Measurements from ENCODE around the gene MS4A8. TPM values are rescaled to one million over a fixed set of nuclear protein-coding genes. Genes with fewer than 3 reads are reported as not detected.

The MS4A8 gene
- total RNA-seq, 1 experiment from 2014 or later, result not detected

DNA sequence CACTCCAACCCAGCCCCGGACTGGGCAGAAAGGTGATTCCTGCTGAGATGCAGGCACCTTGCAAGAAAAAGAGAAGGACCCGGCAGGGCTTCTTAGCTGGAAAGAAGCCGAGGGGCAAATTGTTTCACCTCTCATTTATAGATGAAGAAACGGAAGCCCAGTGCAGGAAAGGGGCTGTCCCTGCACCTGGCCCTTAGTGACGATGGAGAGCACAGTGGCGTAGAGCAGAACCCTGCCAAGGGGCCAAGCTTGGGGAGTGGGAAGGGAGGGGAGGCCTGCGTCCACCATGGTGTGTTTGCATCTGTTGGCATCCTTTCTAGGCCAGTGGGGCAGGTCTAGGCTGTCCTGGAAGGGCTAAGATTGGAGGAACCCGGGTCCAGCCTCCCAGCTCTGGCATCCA, 49.4 kb downstream of the MS4A8 start:
- no peak for DNase-seq
- Histone ChIP-seq H3K4me2 (ENCODE audit: insufficient read depth, insufficient read length, low read length) (no peak overlapping the region), H4K8ac (replicated peaks; ENCODE audit: insufficient read length, low read depth, low read length) (no peak overlapping the region), H3T11ph (ENCODE audit: low read length) (no peak overlapping the region), H3K9me3 (ENCODE audit: control insufficient read depth, low read depth, low read length) (no peaks in the 10 kb centered on the region), H2BK12ac (ENCODE audit: insufficient read length, low read depth, low read length) (no peak overlapping the region), H3K23ac (ENCODE audit: insufficient read length, low read depth, low read length) (no peak overlapping the region), H3K9ac (ENCODE audit: extremely low read depth, insufficient read length, low read length) (no peak overlapping the region), H2BK15ac (ENCODE audit: low read depth, low read length) (no peak overlapping the region), H3K79me2 (ENCODE audit: insufficient read depth, low read length) (no peaks in the 10 kb centered on the region), H3K27ac (ENCODE audit: insufficient read length, low read depth, low read length) (no peak overlapping the region), H2BK5ac (ENCODE audit: insufficient read length, low read length) (no peak overlapping the region), H2AK5ac (ENCODE audit: insufficient read length, low read length) (no peak overlapping the region), H3K18ac (ENCODE audit: insufficient read length, low read depth, low read length) (no peak overlapping the region), H3K4me1 (ENCODE audit: insufficient read depth, low read length) (no peaks in the 10 kb centered on the region), H3K79me1 (ENCODE audit: insufficient read depth, low read depth, low read length, poor library complexity, severe bottlenecking) (no peaks in the 10 kb centered on the region), H3K23me2 (ENCODE audit: insufficient read length, low read depth, low read length, poor library complexity, severe bottlenecking) (no peaks in the 10 kb centered on the region), H3K56ac (ENCODE audit: insufficient read length, low read depth, low read length) (no peak overlapping the region), H2AFZ (ENCODE audit: low read length) (no peak overlapping the region), H4K91ac (ENCODE audit: insufficient read length, low read depth, low read length) (no peak overlapping the region), H2BK20ac (ENCODE audit: low read depth, low read length, poor library complexity, severe bottlenecking) (no peak overlapping the region), H4K20me1 (ENCODE audit: control insufficient read depth, insufficient read depth, insufficient read length) (no peaks in the 10 kb centered on the region), H4K5ac (ENCODE audit: insufficient read length, low read depth, low read length) (no peak overlapping the region), H3K27me3 (ENCODE audit: insufficient read depth, low read length) (no peaks in the 10 kb centered on the region; the same call in 1 of the 2 replicates), H2BK120ac (ENCODE audit: low read depth, low read length, poor library complexity, severe bottlenecking) (no peak overlapping the region), H3K4ac (ENCODE audit: low read depth, low read length) (no peak overlapping the region), H3K14ac (ENCODE audit: insufficient read depth, low read length) (no peak overlapping the region)
- peaks cover 0 to 4% of the 10 kb centered on the region in 2 experiments; a peak in 3 of 5 replicates for H3K9me3 Mint-ChIP-seq
- no peaks in the 10 kb centered on the region; a peak in 2 of 7 replicates for H3K36me3 Mint-ChIP-seq (ENCODE audit: insufficient read depth in 1 of 3, low read depth in 3 of 3)
- WGBS (ENCODE audit: extremely low coverage, insufficient read length, low lambda C conversion rate), result no CpG with 5 or more reads among the region's 8 CpGs
- peaks cover 7 to 8% of the 10 kb centered on the region in 2 experiments for H3K4me1 Mint-ChIP-seq
- no peak overlapping the region for H3K27ac Mint-ChIP-seq
- peaks cover 8% of the 10 kb centered on the region for H3K27me3 Mint-ChIP-seq (ENCODE audit: low read depth)
- no peak for TF ChIP-seq CTCF (conservative IDR thresholded peaks at IDR 0.05)
- no peak overlapping the region for H3K4me3 Mint-ChIP-seq
